ENCODE measurements around the gene PTPRD. TPM values are rescaled to one million over a fixed set of nuclear protein-coding genes. Genes with fewer than 3 reads are reported as not detected.

PTPRD gene
- total RNA-seq, 1 experiment from 2014 or later, result 0.02 TPM

DNA sequence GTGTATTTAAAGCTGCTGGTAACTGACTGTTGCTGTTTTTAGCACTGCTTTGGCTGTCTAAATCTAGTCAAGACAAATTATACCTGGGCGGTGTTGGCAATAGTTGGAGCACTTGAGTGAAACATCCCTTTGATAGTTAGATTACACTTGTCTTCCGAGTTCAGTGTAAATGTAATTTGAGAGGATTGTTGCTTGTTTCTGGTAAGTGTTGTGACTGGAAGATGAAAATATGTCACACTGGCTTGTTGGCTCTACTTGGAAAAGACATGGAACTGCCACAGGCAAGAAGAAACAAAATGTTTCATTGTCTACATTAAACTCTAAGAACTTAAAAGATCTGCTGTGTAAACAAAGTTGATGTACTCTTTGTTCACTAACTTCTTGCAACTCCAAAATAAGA lies 49.2 kb upstream of the PTPRD start (continued):
- TF ChIP-seq, protein P1, sequence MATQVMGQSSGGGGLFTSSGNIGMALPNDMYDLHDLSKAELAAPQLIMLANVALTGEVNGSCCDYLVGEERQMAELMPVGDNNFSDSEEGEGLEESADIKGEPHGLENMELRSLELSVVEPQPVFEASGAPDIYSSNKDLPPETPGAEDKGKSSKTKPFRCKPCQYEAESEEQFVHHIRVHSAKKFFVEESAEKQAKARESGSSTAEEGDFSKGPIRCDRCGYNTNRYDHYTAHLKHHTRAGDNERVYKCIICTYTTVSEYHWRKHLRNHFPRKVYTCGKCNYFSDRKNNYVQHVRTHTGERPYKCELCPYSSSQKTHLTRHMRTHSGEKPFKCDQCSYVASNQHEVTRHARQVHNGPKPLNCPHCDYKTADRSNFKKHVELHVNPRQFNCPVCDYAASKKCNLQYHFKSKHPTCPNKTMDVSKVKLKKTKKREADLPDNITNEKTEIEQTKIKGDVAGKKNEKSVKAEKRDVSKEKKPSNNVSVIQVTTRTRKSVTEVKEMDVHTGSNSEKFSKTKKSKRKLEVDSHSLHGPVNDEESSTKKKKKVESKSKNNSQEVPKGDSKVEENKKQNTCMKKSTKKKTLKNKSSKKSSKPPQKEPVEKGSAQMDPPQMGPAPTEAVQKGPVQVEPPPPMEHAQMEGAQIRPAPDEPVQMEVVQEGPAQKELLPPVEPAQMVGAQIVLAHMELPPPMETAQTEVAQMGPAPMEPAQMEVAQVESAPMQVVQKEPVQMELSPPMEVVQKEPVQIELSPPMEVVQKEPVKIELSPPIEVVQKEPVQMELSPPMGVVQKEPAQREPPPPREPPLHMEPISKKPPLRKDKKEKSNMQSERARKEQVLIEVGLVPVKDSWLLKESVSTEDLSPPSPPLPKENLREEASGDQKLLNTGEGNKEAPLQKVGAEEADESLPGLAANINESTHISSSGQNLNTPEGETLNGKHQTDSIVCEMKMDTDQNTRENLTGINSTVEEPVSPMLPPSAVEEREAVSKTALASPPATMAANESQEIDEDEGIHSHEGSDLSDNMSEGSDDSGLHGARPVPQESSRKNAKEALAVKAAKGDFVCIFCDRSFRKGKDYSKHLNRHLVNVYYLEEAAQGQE (IDR thresholded peaks at IDR 0.05; ENCODE audit: low read depth), result no peak
- no peak for TF ChIP-seq CEBPB (IDR thresholded peaks at IDR 0.05; ENCODE audit: low read depth)
- TF ChIP-seq, protein P2, sequence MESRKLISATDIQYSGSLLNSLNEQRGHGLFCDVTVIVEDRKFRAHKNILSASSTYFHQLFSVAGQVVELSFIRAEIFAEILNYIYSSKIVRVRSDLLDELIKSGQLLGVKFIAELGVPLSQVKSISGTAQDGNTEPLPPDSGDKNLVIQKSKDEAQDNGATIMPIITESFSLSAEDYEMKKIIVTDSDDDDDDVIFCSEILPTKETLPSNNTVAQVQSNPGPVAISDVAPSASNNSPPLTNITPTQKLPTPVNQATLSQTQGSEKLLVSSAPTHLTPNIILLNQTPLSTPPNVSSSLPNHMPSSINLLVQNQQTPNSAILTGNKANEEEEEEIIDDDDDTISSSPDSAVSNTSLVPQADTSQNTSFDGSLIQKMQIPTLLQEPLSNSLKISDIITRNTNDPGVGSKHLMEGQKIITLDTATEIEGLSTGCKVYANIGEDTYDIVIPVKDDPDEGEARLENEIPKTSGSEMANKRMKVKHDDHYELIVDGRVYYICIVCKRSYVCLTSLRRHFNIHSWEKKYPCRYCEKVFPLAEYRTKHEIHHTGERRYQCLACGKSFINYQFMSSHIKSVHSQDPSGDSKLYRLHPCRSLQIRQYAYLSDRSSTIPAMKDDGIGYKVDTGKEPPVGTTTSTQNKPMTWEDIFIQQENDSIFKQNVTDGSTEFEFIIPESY (IDR thresholded peaks at IDR 0.05; ENCODE audit: extremely low read depth, insufficient replicate concordance, low read length), result no peak
- TF ChIP-seq POLR2A (IDR thresholded peaks at IDR 0.05; ENCODE audit: borderline replicate concordance, extremely low read depth, insufficient read depth, insufficient read length), result no peak
- no peak for TF ChIP-seq SRF (IDR thresholded peaks at IDR 0.05; ENCODE audit: low read depth)
- TF ChIP-seq YY1 (IDR thresholded peaks at IDR 0.05; ENCODE audit: extremely low read depth, insufficient replicate concordance, low read depth, low read length), result no peak
- no peak for TF ChIP-seq EZH2 (IDR thresholded peaks at IDR 0.05)
- no peak for TF ChIP-seq SIN3A (IDR thresholded peaks at IDR 0.05; ENCODE audit: low read depth)

DNA sequence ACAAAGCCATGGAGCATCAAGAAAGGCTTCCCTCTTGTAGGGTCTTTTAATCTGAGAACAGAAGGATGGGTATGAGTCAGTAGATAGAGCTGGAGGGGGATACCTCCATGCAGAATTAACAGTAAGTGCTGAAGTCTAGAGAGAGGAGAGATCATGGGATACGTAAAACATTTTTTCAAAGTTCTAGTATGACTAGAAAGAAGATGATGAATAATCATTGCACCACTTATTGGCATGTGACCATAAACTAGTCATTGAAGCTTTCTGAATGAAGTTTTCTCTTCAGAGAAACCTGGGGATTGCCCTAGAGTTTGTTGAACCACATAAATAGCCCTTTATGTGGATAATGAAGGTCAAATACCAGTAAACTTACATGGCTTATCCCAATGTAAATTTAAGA lies 48.6 kb upstream of the PTPRD start:
- Histone ChIP-seq H3K9ac (ENCODE audit: low read length) (no peak overlapping the region), H3K79me2 (ENCODE audit: insufficient read depth, low read length) (no peaks in the 10 kb centered on the region), H3K4me1 (ENCODE audit: control insufficient read depth in 1 of 2, insufficient read depth in 2 of 2, low read length in 2 of 2) (no peaks in the 10 kb centered on the region), H3K27ac (ENCODE audit: low read depth, low read length) (no peak overlapping the region), H3K9me3 (ENCODE audit: control insufficient read depth in 1 of 2, insufficient read depth in 1 of 2, low read depth in 1 of 2, low read length in 2 of 2) (peaks cover 10 to 22% of the 10 kb centered on the region in 2 experiments; a peak in 3 of 4 replicates), H3K4me3 (replicated peaks in 1 of 2; ENCODE audit: low read depth in 1 of 2, low read length in 2 of 2) (no peak overlapping the region), H3K36me3 (ENCODE audit: control insufficient read depth in 1 of 2, insufficient read depth in 2 of 2, low read length in 2 of 2) (no peaks in the 10 kb centered on the region), H2AFZ (ENCODE audit: low read depth, low read length, poor library complexity, severe bottlenecking) (no peak overlapping the region), H4K20me1 (ENCODE audit: insufficient read depth) (no peaks in the 10 kb centered on the region), H3K4me2 (ENCODE audit: low read length) (no peak overlapping the region), H3K27me3 (ENCODE audit: insufficient read depth, low read length) (no peaks in the 10 kb centered on the region), H3K9me2 (ENCODE audit: insufficient read depth) (no peaks in the 10 kb centered on the region)
- no TSS peak for BruUV-seq (replicated peaks)
- intact Hi-C loops (cut with micrococcal nuclease), result no loop called here
- ChIA-PET CTCF (no interaction called here), POLR2A (no interaction called here), RAD21 (ENCODE audit: low non-redundant PET in 1 of 2, low total read pairs in 2 of 2, uncharacterized antibody in 2 of 2, unreplicated experiment in 2 of 2) (no interaction called here)
- ATAC-seq (no peak), DNase-seq (ENCODE audit: low read depth, low spot score) (no peak)
- no peak for TF ChIP-seq SIN3A (IDR thresholded peaks at IDR 0.05; ENCODE audit: low read depth)
- TF ChIP-seq EGR1 (IDR thresholded peaks at IDR 0.05; ENCODE audit: low read depth), result no peak
- no peak for TF ChIP-seq JUND (IDR thresholded peaks at IDR 0.05)
- TF ChIP-seq EZH2phosphoT487 (IDR thresholded peaks at IDR 0.05; ENCODE audit: borderline replicate concordance), result no peak
- TF ChIP-seq CBX3 (IDR thresholded peaks at IDR 0.05; ENCODE audit: low read depth), result no peak
- TF ChIP-seq YY1 (IDR thresholded peaks at IDR 0.05; ENCODE audit: extremely low read depth, insufficient replicate concordance, low read depth, low read length), result no peak
